GM12801 (cell line): Measurements from ENCODE around the gene IGF2BP3.

Experiments
- CTCF ChIP-seq: IDR thresholded peaks from one replicate; pipeline ENCODE4 v1.5.1; 2011; ENCODE audit warnings: control low read depth; ENCODE audit not compliant: insufficient read length; ENCODE audit errors: extremely low read depth

Gene IGF2BP3

GRCh38 chr7:23470330-23471105 lies at the start of gene IGF2BP3:
Gene IGF2BP3 (minus strand): TSS chr7:23470491. CDS start chr7:23470110, 381 bp downstream.
- no peak for TF ChIP-seq CTCF

DNA sequence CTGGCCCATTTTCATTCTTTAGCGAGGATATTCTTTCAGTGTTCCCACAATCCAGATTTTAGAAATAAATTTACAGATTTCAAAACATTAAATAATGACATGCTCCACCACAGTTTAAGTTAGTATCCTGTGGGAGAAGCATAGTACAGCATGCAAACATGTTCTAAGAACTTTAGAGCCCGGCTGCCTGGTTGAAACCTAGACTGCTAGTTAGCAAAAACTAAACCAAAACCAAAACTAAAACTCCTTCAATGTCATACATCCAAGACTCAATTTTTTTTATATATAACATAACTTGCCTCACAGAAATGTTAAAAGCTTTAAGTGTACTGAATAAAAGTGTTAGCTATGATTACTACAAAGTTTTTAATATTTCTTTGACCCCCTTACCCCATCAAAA lies 44.5 kb upstream of the IGF2BP3 start:
- TF ChIP-seq CTCF: no peak

- no peak for TF ChIP-seq CTCF
Observed at GRCh38 chr7:23494009-23494408, 23.7 kb upstream of the IGF2BP3 start.

GRCh38 chr7:23491502-23491901 lies 21.2 kb upstream of the IGF2BP3 start:
- TF ChIP-seq CTCF: no peak

GRCh38 chr7:23490357-23491135 lies 20.3 kb upstream of the IGF2BP3 start:
- no peak for TF ChIP-seq CTCF

GRCh38 chr7:23487670-23488069 lies 17.4 kb upstream of the IGF2BP3 start:
- TF ChIP-seq CTCF: no peak

DNA sequence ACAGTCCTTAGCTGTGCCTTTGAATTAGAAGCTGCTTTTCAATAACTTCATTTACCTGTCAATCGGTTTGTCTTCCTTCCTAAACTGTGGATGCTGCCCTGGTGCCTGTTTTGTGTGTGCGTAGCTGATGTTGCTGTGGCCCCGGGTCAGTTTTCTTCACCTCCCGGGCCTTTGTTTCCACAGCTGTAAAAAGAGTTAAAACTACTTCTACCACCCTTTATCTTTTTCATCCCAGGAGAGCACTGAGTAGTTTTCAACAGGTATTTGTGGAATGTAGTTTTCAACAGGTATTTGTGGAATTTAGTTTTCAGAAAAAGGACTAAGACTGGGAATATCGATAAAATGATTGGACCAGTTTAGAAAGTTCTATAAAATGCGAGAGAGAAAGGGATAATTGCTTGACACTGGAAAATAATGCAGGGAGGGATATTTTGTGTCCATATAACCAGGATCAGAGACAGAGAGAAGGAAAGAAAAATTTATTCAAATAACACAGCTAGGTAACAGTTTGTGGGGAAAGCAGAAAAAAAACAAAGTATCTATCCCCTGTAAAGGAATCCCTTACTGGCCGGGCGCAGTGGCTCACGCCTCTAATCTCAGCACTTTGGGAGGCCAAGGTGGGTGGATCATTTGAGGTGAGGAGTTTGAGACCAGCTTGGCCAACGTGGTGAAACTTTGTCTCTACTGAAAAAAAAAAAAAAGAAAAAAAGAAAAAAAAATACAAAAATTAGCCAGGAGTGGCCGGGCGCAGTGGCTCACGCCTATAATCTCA lies 15.9 kb upstream of the IGF2BP3 start:
- TF ChIP-seq CTCF: no peak
